ENCODE data around the gene P2RY11.

DNA sequence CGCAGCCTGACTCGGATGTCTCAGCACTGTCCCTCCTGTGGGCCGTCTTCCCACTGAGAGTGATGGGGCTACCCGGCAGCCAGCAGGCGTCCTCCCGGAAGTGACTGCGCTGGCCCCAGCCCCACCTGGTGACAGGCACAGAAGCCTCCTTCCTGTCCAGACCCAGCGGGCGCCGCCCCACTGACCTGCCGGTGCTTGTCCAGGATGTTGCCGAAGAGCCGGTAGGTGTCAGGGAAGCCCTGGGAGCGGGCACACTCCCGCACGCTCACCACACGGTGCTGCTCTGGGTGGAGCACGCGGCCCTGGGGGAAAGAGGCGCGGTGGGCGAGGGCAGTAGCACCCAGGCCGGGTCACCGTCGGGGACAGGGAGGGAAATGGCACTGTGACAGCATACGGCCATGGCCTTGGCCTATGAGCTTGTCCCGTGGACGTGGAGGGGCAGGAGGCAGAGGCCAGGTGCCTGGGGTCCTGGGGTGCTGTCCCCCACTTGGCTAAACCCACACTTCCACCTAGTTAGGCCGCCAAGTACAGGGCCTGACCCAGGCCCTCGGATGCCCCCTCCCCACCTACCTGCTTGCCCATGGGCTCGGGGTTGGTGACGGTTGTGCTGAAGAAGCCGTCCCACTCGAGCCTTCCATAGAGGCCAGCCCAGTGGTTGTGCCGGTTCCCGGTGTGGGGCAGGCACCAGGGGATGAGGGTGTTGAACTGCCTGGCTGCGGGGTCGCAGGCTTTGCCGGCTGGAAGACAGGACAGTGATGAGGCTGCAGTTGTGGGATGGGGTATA, 24.2 kb downstream of the P2RY11 start:
- TF ChIP-seq, protein P1, sequence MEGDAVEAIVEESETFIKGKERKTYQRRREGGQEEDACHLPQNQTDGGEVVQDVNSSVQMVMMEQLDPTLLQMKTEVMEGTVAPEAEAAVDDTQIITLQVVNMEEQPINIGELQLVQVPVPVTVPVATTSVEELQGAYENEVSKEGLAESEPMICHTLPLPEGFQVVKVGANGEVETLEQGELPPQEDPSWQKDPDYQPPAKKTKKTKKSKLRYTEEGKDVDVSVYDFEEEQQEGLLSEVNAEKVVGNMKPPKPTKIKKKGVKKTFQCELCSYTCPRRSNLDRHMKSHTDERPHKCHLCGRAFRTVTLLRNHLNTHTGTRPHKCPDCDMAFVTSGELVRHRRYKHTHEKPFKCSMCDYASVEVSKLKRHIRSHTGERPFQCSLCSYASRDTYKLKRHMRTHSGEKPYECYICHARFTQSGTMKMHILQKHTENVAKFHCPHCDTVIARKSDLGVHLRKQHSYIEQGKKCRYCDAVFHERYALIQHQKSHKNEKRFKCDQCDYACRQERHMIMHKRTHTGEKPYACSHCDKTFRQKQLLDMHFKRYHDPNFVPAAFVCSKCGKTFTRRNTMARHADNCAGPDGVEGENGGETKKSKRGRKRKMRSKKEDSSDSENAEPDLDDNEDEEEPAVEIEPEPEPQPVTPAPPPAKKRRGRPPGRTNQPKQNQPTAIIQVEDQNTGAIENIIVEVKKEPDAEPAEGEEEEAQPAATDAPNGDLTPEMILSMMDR (conservative IDR thresholded peaks at IDR 0.05; ENCODE audit: low read length) = no peak
- TF ChIP-seq EZH2phosphoT487 (IDR thresholded peaks at IDR 0.05; ENCODE audit: borderline replicate concordance, low read depth, low read length) = no peak

Data from OCI-LY7 (cell line).